HAP-1 (cell line): Measurements from ENCODE around the gene KMO.

Source experiments
- DNase-seq, 2 experiments: peaks; one replicate each; pipeline ENCODE4 v3.0.0-alpha.2; 2016 to 2020; ENCODE audit warnings: low spot score in 2 of 2
- H3K27me3 ChIP-seq: fragments of 250-450 bp; sonication (Bioruptor Pico); 2 replicates; pipeline ENCODE4 v1.5.1; 2020; ENCODE audit warnings: low read depth, mild to moderate bottlenecking, moderate library complexity
- H3K36me3 ChIP-seq: fragments of 250-450 bp; sonication (Bioruptor Pico); replicated peaks from 2 replicates; pipeline ENCODE4 v1.5.1; 2020; ENCODE audit warnings: mild to moderate bottlenecking
- H3K4me1 ChIP-seq: fragments of 250-450 bp; sonication (Bioruptor Pico); 2 replicates; pipeline ENCODE4 v1.5.1; 2020; ENCODE audit warnings: mild to moderate bottlenecking
- H3K4me3 ChIP-seq: fragments of 250-450 bp; sonication (Bioruptor Pico); 2 replicates; pipeline ENCODE4 v1.5.1; 2020; ENCODE audit warnings: mild to moderate bottlenecking, moderate library complexity
- H3K9me3 ChIP-seq: fragments of 250-450 bp; sonication (Bioruptor Pico); 2 replicates; pipeline ENCODE4 v1.5.1; 2020; ENCODE audit warnings: mild to moderate bottlenecking, moderate library complexity
- in situ Hi-C: fragments of 300-500 bp; cut with MboI; formaldehyde crosslinking; loops from 3 replicates; pipeline ENCODE4 v1.14.3; 2020; ENCODE audit warnings: low sequenced_read_pairs, inconsistent platforms, mixed read lengths

Gene KMO

DNA sequence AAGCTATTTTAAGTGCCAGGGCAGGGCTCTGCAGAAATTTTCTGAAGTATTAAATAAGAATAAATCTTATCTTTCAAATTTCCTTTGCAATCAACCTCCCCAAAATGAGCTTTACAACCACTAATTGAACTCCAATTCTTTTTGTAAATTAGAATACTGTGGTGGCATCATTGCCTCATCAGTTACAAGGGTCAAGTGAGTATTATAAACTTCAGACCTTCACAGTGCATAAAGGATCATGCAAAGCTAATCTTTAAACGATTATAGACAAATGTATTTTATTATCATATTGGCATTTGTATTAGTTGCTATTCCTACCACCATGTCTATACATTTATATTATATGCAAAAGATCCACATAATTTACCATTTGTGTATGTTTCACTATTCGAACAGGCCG, 100.8 kb downstream of the KMO start:
- H3K4me1 ChIP-seq: peaks cover 6% of the 10 kb centered on the region
- peaks cover 19% of the 10 kb centered on the region for H3K36me3 ChIP-seq
- DNase-seq: no peak
- H3K9me3 ChIP-seq: no peaks in the 10 kb centered on the region
- in situ Hi-C loops: no loop called here
- no peaks in the 10 kb centered on the region for H3K27me3 ChIP-seq
- H3K4me3 ChIP-seq: no peak overlapping the region

GRCh38 chr1:241635556-241636152, 103.5 kb downstream of the KMO start:
- H3K4me3 ChIP-seq: no peak overlapping the region
- peaks cover 9% of the 10 kb centered on the region for H3K4me1 ChIP-seq
- H3K27me3 ChIP-seq: no peaks in the 10 kb centered on the region
- DNase-seq: no peak
- in situ Hi-C loops: no loop called here
- 0 out of 2 replicates have a peak, but pooled peaks cover 1% of the 10 kb centered on the region for H3K9me3 ChIP-seq
- peaks cover 19% of the 10 kb centered on the region for H3K36me3 ChIP-seq

DNA sequence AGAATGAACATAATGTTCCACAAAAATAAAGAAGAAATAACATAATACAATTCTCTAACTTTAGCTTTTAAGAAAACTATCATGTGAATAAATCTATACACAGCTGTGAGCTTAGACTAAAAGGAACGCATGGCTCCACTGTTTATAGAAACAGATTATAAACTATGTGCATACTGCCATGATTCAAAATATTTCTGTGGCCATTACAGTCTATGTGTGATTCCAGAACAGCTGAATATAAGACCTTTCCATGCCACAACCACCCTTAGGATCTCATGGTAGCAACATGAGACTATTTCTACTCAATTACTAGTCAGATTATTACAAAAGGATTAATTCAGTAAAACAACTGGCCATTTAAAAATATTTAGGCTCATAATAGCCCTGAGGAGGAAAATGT, 104.1 kb downstream of the KMO start:
- H3K27me3 ChIP-seq: no peaks in the 10 kb centered on the region
- in situ Hi-C loops: no loop called here
- DNase-seq: no peak
- H3K36me3 ChIP-seq: peaks cover 19% of the 10 kb centered on the region
- peaks cover 9% of the 10 kb centered on the region for H3K4me1 ChIP-seq
- H3K4me3 ChIP-seq: no peak overlapping the region
- 0 out of 2 replicates have a peak, but pooled peaks cover 2% of the 10 kb centered on the region for H3K9me3 ChIP-seq

- no peak overlapping the region for H3K4me3 ChIP-seq
- in situ Hi-C loops: no loop called here
- H3K4me1 ChIP-seq: peaks cover 9% of the 10 kb centered on the region
- peaks cover 19% of the 10 kb centered on the region for H3K36me3 ChIP-seq
- DNase-seq: no peak
- H3K9me3 ChIP-seq: 0 out of 2 replicates have a peak, but pooled peaks cover 2% of the 10 kb centered on the region
- H3K27me3 ChIP-seq: no peaks in the 10 kb centered on the region
These were observed 104.9 kb downstream of the KMO start for GRCh38 chr1:241637046-241637590.

- in situ Hi-C loops: no loop called here
- Histone ChIP-seq H3K36me3 (peaks cover 19% of the 10 kb centered on the region), H3K4me1 (peaks cover 9% of the 10 kb centered on the region), H3K9me3 (0 out of 2 replicates have a peak, but pooled peaks cover 2% of the 10 kb centered on the region), H3K4me3 (peak overlapping the region; percentile 64), H3K27me3 (no peaks in the 10 kb centered on the region)
- peak in 1 of 2 experiments; percentile 9 for DNase-seq
These were observed 105.4 kb downstream of the KMO start for GRCh38 chr1:241637604-241638003.

DNA sequence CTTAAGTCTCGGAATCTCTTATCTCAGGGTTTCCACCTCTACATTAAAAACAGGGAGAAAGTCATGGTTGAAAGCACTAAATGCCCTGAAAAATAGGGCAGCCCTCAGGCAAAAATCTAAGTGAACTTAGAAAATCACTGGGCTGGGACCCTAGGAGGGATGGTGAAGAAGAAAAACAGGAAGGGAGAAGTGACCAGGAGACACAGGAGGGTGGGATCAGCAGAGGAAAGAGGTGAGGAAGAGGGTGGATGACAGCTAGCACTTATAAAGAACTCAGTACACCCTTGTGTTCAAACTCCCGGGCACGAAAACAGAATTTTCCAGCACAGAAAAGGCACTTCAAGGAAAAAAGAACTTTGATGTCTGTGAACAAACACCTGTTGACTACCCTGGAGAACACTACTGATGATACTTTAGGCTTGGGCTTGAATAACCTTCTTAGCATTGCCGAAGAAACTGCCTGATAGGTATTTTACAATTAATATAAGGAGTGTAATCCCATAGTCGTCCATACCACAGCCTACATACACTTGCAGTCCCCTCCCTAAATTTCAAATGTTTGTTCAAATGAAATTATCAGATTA, 106.0 kb downstream of the KMO start:
- H3K27me3 ChIP-seq: no peaks in the 10 kb centered on the region
- H3K9me3 ChIP-seq: 0 out of 2 replicates have a peak, but pooled peaks cover 2% of the 10 kb centered on the region
- H3K4me1 ChIP-seq: peaks cover 9% of the 10 kb centered on the region
- H3K36me3 ChIP-seq: peaks cover 19% of the 10 kb centered on the region
- in situ Hi-C loops: no loop called here
- DNase-seq: peak; percentile 16 to 22
- H3K4me3 ChIP-seq: peak overlapping the region; percentile 64

- no peak for DNase-seq
- Histone ChIP-seq H3K27me3 (no peaks in the 10 kb centered on the region), H3K36me3 (peaks cover 19% of the 10 kb centered on the region), H3K4me3 (peak overlapping the region; percentile 64), H3K9me3 (0 out of 2 replicates have a peak, but pooled peaks cover 2% of the 10 kb centered on the region), H3K4me1 (peaks cover 9% of the 10 kb centered on the region)
- in situ Hi-C loops: no loop called here
These were observed 106.9 kb downstream of the KMO start for GRCh38 chr1:241638909-241639622.

- Histone ChIP-seq H3K4me3 (peak overlapping the region; percentile 64), H3K36me3 (peaks cover 15% of the 10 kb centered on the region), H3K4me1 (peaks cover 9% of the 10 kb centered on the region), H3K9me3 (0 out of 2 replicates have a peak, but pooled peaks cover 2% of the 10 kb centered on the region), H3K27me3 (no peaks in the 10 kb centered on the region)
- in situ Hi-C loops: no loop called here
- peak; percentile 49 to 67 for DNase-seq
These were observed 107.5 kb downstream of the KMO start for GRCh38 chr1:241639623-241640148.

- H3K27me3 ChIP-seq: no peaks in the 10 kb centered on the region
- H3K36me3 ChIP-seq: peaks cover 11% of the 10 kb centered on the region; the same call in 1 of the 2 replicates
- 0 out of 2 replicates have a peak, but pooled peaks cover 2% of the 10 kb centered on the region for H3K9me3 ChIP-seq
- DNase-seq: peak; percentile 75 to 95
- peaks cover 9% of the 10 kb centered on the region for H3K4me1 ChIP-seq
- in situ Hi-C loops: no loop called here
- H3K4me3 ChIP-seq: peak within 1 kb of the TSS; percentile 64
These were observed 108.1 kb downstream of the KMO start, which contains the start of the genes CHML and OPN3 for GRCh38 chr1:241640149-241640866. Gene CHML (minus strand): TSS chr1:241640369. CDS start chr1:241635766, 4,603 bp downstream. Gene OPN3 (minus strand): TSS chr1:241640369. CDS start chr1:241640254, 115 bp downstream.

DNA sequence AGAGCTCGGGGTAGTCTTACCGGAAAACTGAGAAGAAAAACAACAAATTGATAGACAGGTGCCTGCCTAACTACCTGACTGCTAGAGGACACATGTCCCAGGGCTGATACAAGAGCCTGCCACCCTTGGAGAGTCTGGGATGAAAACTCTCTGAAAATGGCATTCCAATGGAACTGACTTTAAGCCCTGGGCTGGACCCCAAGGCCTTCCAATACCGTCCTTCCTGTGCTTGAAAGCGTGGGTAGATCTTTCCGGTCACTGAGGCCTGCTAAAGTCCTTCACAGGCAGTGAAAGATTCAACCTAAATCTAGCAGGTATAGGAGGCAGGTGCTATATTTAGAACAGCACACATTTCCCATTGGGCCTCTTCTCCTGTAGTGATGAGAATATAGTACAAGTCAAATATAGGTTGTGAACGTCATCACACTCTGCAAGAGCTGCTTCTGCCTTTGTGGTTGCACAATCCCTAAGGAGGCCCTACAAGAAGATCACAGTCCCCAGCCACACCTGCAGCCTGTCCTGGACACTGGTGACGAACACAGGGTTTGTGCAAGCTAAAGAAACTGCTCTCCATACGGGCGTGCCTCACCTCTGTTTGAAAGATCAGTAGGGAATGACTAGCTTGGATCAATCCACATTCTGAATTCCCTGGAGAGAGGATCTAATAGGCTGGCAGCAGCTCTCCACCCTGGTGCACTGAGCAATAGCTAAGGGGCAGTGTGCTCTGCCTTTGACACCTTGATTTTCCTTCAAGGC, 108.9 kb downstream of the KMO start:
- DNase-seq: no peak
- Histone ChIP-seq H3K4me1 (peaks cover 9% of the 10 kb centered on the region), H3K27me3 (no peaks in the 10 kb centered on the region), H3K4me3 (no peak overlapping the region; the same call in 1 of the 2 replicates), H3K9me3 (0 out of 2 replicates have a peak, but pooled peaks cover 2% of the 10 kb centered on the region), H3K36me3 (peaks cover 4% of the 10 kb centered on the region; the same call in 1 of the 2 replicates)
- in situ Hi-C loops: no loop called here

DNA sequence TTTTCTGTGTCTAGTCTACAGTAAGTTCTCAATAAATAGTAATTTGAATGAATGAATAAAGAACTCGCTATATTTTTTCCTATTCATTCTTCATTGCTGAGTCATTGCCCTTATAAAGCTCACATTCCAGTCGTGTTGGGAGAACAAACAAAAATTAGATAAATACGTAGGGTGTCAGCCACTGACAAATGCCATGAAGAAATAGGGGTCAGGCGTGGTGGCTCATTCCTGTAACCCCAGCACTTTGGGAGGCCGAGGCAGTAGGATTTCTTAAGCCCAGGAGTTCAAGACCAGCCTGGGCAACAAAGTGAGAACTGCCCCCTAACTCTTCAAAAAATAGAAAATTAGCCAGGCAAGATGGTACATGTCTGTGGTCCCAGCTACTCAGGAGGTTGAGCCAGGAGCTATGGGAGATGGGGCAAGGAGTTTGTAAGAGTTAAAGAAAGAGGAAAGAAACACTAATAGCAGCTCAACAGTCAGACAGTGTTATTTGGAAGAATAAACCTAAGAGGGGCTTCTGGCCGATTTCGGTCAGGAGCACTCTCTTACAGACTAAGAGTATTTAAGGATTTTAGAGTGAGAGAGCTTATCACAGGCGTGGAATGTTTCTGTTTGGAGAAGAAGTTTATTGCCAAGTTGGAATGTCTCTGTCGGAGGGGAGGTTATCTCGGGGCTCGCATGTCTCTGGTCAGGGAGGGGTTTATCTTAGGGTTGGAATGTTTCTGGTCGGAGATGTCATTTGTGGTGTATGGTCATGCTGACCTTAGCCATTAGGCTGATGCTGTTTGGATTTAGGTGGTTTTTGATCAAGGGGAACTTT, 109.8 kb downstream of the KMO start:
- H3K4me3 ChIP-seq: no peak overlapping the region
- H3K27me3 ChIP-seq: no peaks in the 10 kb centered on the region
- DNase-seq: no peak
- no peaks in the 10 kb centered on the region for H3K36me3 ChIP-seq
- H3K9me3 ChIP-seq: 0 out of 2 replicates have a peak, but pooled peaks cover 2% of the 10 kb centered on the region
- in situ Hi-C loops: no loop called here
- H3K4me1 ChIP-seq: peaks cover 9% of the 10 kb centered on the region

- in situ Hi-C loops: no loop called here
- no peak for DNase-seq
- H3K4me1 ChIP-seq: 0 out of 2 replicates have a peak, but pooled peaks cover 5% of the 10 kb centered on the region
- 0 out of 2 replicates have a peak, but pooled peaks cover 2% of the 10 kb centered on the region for H3K9me3 ChIP-seq
- no peak overlapping the region for H3K4me3 ChIP-seq
- no peaks in the 10 kb centered on the region for H3K36me3 ChIP-seq
- no peaks in the 10 kb centered on the region for H3K27me3 ChIP-seq
These were observed 110.4 kb downstream of the KMO start for GRCh38 chr1:241642593-241642944.
